Type B pancreatic cell (in vitro differentiated cells): ENCODE results near the gene TTLL11. TPM values are rescaled to one million over a fixed set of nuclear protein-coding genes. Genes with fewer than 3 reads are reported as not detected.

Source experiments
- DNase-seq: peaks from one replicate; pipeline ENCODE4 v3.0.0; 2021; ENCODE audit warnings: mixed read lengths; ENCODE audit not compliant: unreplicated experiment; ENCODE audit errors: extremely low spot score
- H3K27ac Mint-ChIP-seq: 2 replicates; pipeline ENCODE4 v1.8.0; 2021; ENCODE audit warnings: mild to moderate bottlenecking, mixed read lengths
- H3K27me3 Mint-ChIP-seq: 2 replicates; pipeline ENCODE4 v1.8.0; 2021; ENCODE audit warnings: mixed read lengths
- H3K36me3 Mint-ChIP-seq: 2 replicates; pipeline ENCODE4 v1.8.0; 2021; ENCODE audit warnings: mixed read lengths
- H3K4me1 Mint-ChIP-seq: one replicate; pipeline ENCODE4 v1.8.0; 2021; ENCODE audit warnings: mixed read lengths; ENCODE audit not compliant: unreplicated experiment
- H3K4me3 Mint-ChIP-seq: 2 replicates; pipeline ENCODE4 v1.8.0; 2021; ENCODE audit warnings: mild to moderate bottlenecking, mixed read lengths
- H3K9me3 Mint-ChIP-seq: 2 replicates; pipeline ENCODE4 v1.8.0; 2021; ENCODE audit warnings: mixed read lengths
- total RNA-seq: library from RNA; stranded (reverse); gene quantifications from 2 replicates; pipeline ENCODE4 v1.2.1, GENCODE V29; 2021; ENCODE audit warnings: low replicate concordance
- TF ChIP-seq, protein P1 (sequence below): fragments of 200-600 bp; sonication (generic); conservative IDR thresholded peaks from 2 replicates; pipeline ENCODE4 v1.5.0; 2021; ENCODE audit warnings: antibody characterized with exemption, mild to moderate bottlenecking

Gene TTLL11
- total RNA-seq, 1 donor from 2014 or later, result 8.6 TPM

DNA sequence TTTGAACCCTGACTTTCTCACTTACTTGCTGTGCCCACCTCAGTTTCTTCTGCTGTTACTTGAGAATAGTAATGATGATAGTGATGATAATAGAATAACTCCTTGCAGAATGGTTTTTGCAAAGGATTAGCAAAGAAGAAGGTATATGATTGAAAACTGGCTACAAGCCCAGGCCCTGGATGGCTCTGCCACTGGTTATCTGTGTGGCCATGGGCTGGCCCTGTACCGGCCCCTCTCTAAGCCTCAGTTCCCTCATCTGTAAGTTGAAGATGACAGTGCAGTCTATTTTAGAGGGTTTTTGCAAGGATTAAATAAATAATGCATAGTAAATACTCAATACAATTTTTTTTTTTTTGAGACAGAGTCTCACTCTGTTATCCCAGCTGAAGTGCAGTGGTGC, 6.2 kb downstream of the TTLL11 start:
- Mint-ChIP-seq H3K4me1 (peaks cover 16% of the 10 kb centered on the region), H3K9me3 (no peaks in the 10 kb centered on the region), H3K27ac (no peak overlapping the region), H3K27me3 (no peaks in the 10 kb centered on the region), H3K36me3 (no peaks in the 10 kb centered on the region), H3K4me3 (no peak overlapping the region)
- no peak for DNase-seq
- TF ChIP-seq, protein P1, sequence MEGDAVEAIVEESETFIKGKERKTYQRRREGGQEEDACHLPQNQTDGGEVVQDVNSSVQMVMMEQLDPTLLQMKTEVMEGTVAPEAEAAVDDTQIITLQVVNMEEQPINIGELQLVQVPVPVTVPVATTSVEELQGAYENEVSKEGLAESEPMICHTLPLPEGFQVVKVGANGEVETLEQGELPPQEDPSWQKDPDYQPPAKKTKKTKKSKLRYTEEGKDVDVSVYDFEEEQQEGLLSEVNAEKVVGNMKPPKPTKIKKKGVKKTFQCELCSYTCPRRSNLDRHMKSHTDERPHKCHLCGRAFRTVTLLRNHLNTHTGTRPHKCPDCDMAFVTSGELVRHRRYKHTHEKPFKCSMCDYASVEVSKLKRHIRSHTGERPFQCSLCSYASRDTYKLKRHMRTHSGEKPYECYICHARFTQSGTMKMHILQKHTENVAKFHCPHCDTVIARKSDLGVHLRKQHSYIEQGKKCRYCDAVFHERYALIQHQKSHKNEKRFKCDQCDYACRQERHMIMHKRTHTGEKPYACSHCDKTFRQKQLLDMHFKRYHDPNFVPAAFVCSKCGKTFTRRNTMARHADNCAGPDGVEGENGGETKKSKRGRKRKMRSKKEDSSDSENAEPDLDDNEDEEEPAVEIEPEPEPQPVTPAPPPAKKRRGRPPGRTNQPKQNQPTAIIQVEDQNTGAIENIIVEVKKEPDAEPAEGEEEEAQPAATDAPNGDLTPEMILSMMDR, result no peak

DNA sequence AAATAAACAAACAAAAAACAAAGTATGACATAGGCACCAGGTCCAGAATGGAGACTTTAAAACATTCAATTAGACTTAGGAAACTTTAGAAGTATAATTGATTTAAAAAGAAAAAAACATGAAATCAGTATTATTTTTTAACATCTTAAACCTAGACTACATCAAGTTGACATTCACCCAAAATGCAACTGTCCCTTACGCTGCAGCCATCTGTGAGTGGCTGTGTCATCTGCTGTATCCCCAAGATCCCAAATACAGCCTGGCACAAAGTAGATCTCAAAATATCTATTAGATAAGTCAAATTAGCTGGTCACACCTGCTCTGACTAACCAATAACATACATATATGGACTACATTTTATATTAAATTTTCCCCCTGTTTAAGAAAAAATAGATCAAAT, 7.8 kb downstream of the TTLL11 start:
- TF ChIP-seq, protein P1, result no peak
- H3K27me3 Mint-ChIP-seq, result no peaks in the 10 kb centered on the region
- H3K36me3 Mint-ChIP-seq, result no peaks in the 10 kb centered on the region
- no peak for DNase-seq
- no peaks in the 10 kb centered on the region for H3K9me3 Mint-ChIP-seq
- H3K4me1 Mint-ChIP-seq, result peaks cover 6% of the 10 kb centered on the region
- no peak overlapping the region for H3K4me3 Mint-ChIP-seq
- no peak overlapping the region for H3K27ac Mint-ChIP-seq

DNA sequence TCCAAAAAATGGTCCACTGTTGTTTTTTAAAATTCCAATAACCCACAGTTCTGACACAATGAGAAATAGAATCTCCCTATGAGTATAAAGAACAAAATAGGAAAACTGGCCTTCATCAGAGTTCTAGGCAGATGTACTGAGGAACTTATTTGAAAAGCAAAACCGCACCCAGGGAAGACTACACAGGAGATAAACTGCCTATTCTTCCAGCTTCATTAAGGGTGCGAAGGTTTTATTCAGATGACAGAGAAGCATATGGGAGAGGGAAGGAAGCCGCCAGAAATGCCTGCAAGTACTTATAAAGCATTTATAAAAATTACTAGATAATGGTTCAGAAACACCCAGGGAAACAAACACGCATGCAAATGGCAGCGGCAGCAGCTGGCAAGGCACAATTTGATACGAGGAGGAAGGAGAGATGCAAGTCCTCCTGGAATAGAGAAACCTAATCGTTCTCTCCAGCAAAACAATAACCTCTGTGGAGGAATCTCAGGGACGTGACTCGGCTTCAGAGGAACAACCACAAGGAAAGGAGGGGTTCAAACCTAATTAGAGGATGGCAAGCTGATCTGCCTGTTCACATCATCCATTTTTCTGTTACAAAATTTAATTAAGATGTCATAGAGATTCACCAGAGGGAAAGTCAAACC, 9.0 kb downstream of the TTLL11 start:
- H3K4me1 Mint-ChIP-seq, result peaks cover 6% of the 10 kb centered on the region
- H3K4me3 Mint-ChIP-seq, result no peak overlapping the region

DNA sequence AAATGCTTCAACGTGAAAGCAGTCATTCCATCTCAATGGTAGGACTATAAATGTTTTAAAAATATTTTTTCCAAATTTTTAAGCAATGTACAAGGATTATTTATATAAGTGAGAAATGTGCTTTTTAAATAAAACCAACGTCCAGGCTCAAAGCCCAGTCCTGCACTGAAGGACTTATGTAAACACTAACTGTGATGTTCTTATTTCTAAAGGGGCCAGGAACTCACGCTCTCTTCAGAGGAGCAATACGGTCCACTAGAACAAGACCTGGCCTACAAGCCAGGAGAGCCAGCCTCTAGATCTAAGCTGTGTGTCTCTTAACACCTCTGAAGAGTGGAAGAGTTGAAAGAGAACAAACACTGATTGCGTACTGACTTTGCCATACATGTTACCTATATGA, 12.1 kb downstream of the TTLL11 start:
- DNase-seq, result no peak
- Mint-ChIP-seq H3K36me3 (no peaks in the 10 kb centered on the region), H3K27me3 (no peaks in the 10 kb centered on the region), H3K4me1 (peaks cover 6% of the 10 kb centered on the region), H3K9me3 (peaks cover 6% of the 10 kb centered on the region), H3K27ac (no peak overlapping the region), H3K4me3 (no peak overlapping the region)
- TF ChIP-seq, protein P1, result no peak

More for the DNA sequence above, 9.0 kb downstream of the TTLL11 start:
- Mint-ChIP-seq H3K9me3 (no peaks in the 10 kb centered on the region), H3K27ac (no peak overlapping the region), H3K36me3 (no peaks in the 10 kb centered on the region), H3K27me3 (no peaks in the 10 kb centered on the region)
- TF ChIP-seq, protein P1, result no peak
- no peak for DNase-seq

DNA sequence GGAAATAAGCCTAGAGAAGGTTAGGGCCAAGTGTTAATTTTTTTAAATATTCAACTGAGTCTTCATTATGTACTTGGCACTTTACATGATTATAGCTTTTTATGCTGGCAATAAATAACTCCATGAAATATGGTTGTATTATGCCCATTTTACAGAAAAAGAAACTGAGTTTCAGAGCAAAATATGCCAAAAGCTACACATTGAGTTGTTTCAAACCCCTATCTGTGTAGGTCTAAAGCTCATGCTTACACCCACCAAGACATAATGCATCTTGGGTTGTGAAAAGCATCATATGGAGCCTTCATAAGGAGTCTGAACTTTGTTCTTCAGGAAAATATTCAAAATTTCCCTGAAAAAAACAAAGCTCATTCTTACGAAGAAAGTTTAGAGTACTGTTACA, 14.6 kb downstream of the TTLL11 start:
- Mint-ChIP-seq H3K27me3 (no peaks in the 10 kb centered on the region), H3K9me3 (peaks cover 6% of the 10 kb centered on the region), H3K36me3 (no peaks in the 10 kb centered on the region), H3K27ac (no peak overlapping the region), H3K4me1 (no peaks in the 10 kb centered on the region), H3K4me3 (no peak overlapping the region)
- no peak for DNase-seq
- TF ChIP-seq, protein P1, result no peak
